ENCODE data around the gene PHF20. TPM values are rescaled to one million over a fixed set of nuclear protein-coding genes. Genes with fewer than 3 reads are reported as not detected.
A peak's percentile ranks its signal among the peaks of the same experiment; 100 is the strongest.

Gene PHF20
- total RNA-seq, 1 experiment from 2014 or later, result 65.8 TPM

- TF ChIP-seq PRRX2 (CRISPR knock-in tag; IDR thresholded peaks at IDR 0.05) (no peak), NR2C2 (CRISPR knock-in tag; IDR thresholded peaks at IDR 0.05) (no peak), ZNF121 (CRISPR knock-in tag; IDR thresholded peaks at IDR 0.05) (no peak), GRHL2 (CRISPR knock-in tag; IDR thresholded peaks at IDR 0.05; ENCODE audit: insufficient replicate concordance, severe bottlenecking) (no peak), ZNF232 (CRISPR knock-in tag; IDR thresholded peaks at IDR 0.05) (no peak), MAX (CRISPR knock-in tag; IDR thresholded peaks at IDR 0.05) (no peak), ZBTB43 (CRISPR knock-in tag; IDR thresholded peaks at IDR 0.05) (no peak), KAT7 (CRISPR knock-in tag; IDR thresholded peaks at IDR 0.05; ENCODE audit: borderline replicate concordance) (no peak), NR3C1 (CRISPR knock-in tag; conservative IDR thresholded peaks at IDR 0.05; ENCODE audit: low read depth) (no peak)
Observed at GRCh38 chr20:35888657-35889056, 116.8 kb downstream of the PHF20 start (continued).

GRCh38 chr20:35891375-35891774 lies 119.6 kb downstream of the PHF20 start:
- ChIA-PET POLR2A (interaction anchor here (0.6 kb wide), 1 partner anchor 52 kb away, joined by 5 read pairs; no protein-coding TSS in a partner anchor), CTCF (no interaction called here)
- no peaks in the 10 kb centered on the region for H3K27me3 Mint-ChIP-seq (ENCODE audit: low read depth)
- no peak for ATAC-seq
- no peak overlapping the region for H3K4me3 Mint-ChIP-seq
- H3K36me3 Mint-ChIP-seq, result peaks cover 4% of the 10 kb centered on the region; the same call in 1 of the 2 replicates
- no peaks in the 10 kb centered on the region for H3K9me3 Mint-ChIP-seq
- peak overlapping the region; percentile 23; the same call in 1 of the 2 replicates for H3K27ac Mint-ChIP-seq
- H3K4me1 Mint-ChIP-seq, result no peaks in the 10 kb centered on the region
- DNase-seq (ENCODE audit: low spot score), result no peak
- TF ChIP-seq TEAD4 (CRISPR knock-in tag; IDR thresholded peaks at IDR 0.05) (no peak), ARID4B (CRISPR knock-in tag; IDR thresholded peaks at IDR 0.05; ENCODE audit: borderline replicate concordance) (no peak), FOXP1 (CRISPR knock-in tag; IDR thresholded peaks at IDR 0.05; ENCODE audit: borderline replicate concordance) (no peak), CTCF (IDR thresholded peaks at IDR 0.05) (no peak), MLX (CRISPR knock-in tag; IDR thresholded peaks at IDR 0.05) (no peak), AR (CRISPR knock-in tag; IDR thresholded peaks at IDR 0.05) (no peak), AFF4 (CRISPR knock-in tag; IDR thresholded peaks at IDR 0.05; ENCODE audit: borderline replicate concordance) (no peak), NR1H2 (CRISPR knock-in tag; IDR thresholded peaks at IDR 0.05) (no peak), CREB1 (CRISPR knock-in tag; IDR thresholded peaks at IDR 0.05) (no peak), ZNF425 (CRISPR knock-in tag; conservative IDR thresholded peaks at IDR 0.05) (no peak)
